ENCODE results near the gene NBEA. TPM values are rescaled to one million over a fixed set of nuclear protein-coding genes. Genes with fewer than 3 reads are reported as not detected.

Gene NBEA
- total RNA-seq, 4 donors from 2014 or later, result 21.5 to 60.4 (median 27.9) TPM

DNA sequence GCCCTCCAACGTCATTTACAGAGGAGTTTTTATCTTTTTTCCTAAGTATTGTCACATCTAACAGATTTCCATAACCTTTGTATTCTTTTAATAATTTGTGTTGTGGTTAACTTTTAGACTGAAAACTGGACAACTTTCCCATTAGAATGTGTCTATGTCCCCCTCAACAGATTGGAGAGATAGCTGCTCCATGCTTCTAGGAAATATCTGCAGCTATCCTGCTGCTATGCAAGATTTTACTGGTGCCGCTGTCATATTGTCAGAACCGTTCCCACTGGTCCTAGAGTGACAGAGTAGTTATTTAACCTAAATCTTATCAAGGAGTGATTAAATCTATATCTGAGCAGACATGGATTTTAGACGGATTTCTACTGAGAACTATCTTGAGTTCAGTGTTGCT lies 404.4 kb downstream of the NBEA start:
- 90 to 95% methylated on average over 4 of the region's 4 CpGs for WGBS, 2 donors
- TF ChIP-seq CTCF (IDR thresholded peaks at IDR 0.05) (no peak), POLR2A (IDR thresholded peaks at IDR 0.05) (no peak)
- H3K9me3 ChIP-seq, result no peaks in the 10 kb centered on the region
- H3K36me3 ChIP-seq, result no peaks in the 10 kb centered on the region
- intact Hi-C loops (cut with DNase I), result no loop called here
- no peak overlapping the region for H3K27ac ChIP-seq
- no peak overlapping the region for H3K4me3 ChIP-seq (replicated peaks in 1 of 3)
- H3K27me3 ChIP-seq, result no peaks in the 10 kb centered on the region
- H3K4me1 ChIP-seq, result no peaks in the 10 kb centered on the region
- DNase-seq, result no peak

GRCh38 chr13:35347679-35348205 lies 405.7 kb downstream of the NBEA start:
- Histone ChIP-seq H3K4me1 (no peaks in the 10 kb centered on the region), H3K27ac (no peak overlapping the region), H3K36me3 (no peaks in the 10 kb centered on the region), H3K27me3 (no peaks in the 10 kb centered on the region), H3K9me3 (no peaks in the 10 kb centered on the region), H3K4me3 (replicated peaks in 1 of 3) (no peak overlapping the region)
- DNase-seq, result no peak
- 87 to 91% methylated on average over 1 of the region's 1 CpG for WGBS, 2 donors
- intact Hi-C loops (cut with DNase I), result no loop called here
- no peak for TF ChIP-seq POLR2A (IDR thresholded peaks at IDR 0.05)
- TF ChIP-seq CTCF (IDR thresholded peaks at IDR 0.05), result no peak

DNA sequence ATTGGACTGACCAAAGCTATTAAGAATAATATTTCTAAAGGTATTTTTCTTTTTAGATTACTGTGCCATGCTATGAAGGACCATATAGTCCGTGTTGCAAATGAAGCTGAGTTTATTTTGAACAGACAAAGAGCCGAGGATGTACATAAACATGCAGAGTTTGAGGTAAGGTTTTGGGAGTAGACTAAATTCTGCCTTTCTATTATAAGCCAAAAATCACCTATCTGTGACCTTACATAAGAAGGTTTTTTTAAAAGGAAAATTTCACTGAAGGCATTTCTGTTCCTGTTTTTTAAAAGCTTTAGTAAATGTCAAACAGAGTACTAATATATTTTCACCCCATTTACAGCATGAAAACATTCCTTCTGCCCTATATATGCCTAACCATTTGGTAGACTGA lies 407.0 kb downstream of the NBEA start:
- no peak for TF ChIP-seq POLR2A (IDR thresholded peaks at IDR 0.05)
- no peak for TF ChIP-seq CTCF (IDR thresholded peaks at IDR 0.05)
- intact Hi-C loops (cut with DNase I), result no loop called here
- 79 to 95% methylated on average over 2 of the region's 2 CpGs for WGBS, 2 donors
- Histone ChIP-seq H3K27me3 (no peaks in the 10 kb centered on the region), H3K36me3 (no peaks in the 10 kb centered on the region), H3K27ac (no peak overlapping the region), H3K4me1 (no peaks in the 10 kb centered on the region), H3K9me3 (no peaks in the 10 kb centered on the region), H3K4me3 (replicated peaks in 1 of 3) (no peak overlapping the region)
- no peak for DNase-seq

DNA sequence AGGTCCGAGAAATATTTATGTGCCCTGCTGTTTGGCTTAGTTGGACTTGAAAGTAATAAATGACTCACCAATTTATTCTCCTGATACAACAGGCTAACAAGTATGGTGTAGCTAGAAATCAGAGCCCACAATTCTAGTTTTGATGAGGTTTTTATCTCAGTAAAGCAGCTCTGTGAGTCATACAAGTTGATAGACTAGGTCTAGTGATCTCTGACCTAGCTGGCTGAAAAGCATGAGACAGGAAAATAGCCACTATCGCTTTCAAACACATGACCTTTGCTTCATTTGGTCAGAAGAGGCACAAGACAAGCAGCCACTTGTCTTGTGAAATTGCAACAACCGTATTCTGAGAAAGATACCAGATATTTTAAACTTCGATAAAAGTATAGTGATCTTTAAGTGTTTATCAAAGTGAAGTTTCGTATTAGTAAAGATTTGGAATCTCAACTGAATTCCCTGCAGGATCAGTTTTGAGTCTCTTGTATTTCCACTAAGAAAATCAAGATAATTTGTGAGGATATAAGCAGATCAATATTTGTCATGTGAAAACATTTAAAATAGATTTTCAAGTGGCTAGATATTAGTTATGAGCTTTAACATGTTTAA lies 407.7 kb downstream of the NBEA start:
- Histone ChIP-seq H3K27me3 (no peaks in the 10 kb centered on the region), H3K4me3 (replicated peaks in 1 of 3) (no peak overlapping the region), H3K36me3 (no peaks in the 10 kb centered on the region), H3K9me3 (no peaks in the 10 kb centered on the region), H3K27ac (no peak overlapping the region), H3K4me1 (no peaks in the 10 kb centered on the region)
- 75 to 87% methylated on average over 5 of the region's 5 CpGs for WGBS, 2 donors
- intact Hi-C loops (cut with DNase I), result no loop called here
- TF ChIP-seq CTCF (IDR thresholded peaks at IDR 0.05) (no peak), POLR2A (IDR thresholded peaks at IDR 0.05) (no peak)
- DNase-seq, result no peak

GRCh38 chr13:35354285-35354684 lies 412.2 kb downstream of the NBEA start:
- Histone ChIP-seq H3K9me3 (no peaks in the 10 kb centered on the region), H3K36me3 (no peaks in the 10 kb centered on the region), H3K27ac (no peak overlapping the region), H3K4me3 (replicated peaks in 1 of 3) (no peak overlapping the region), H3K27me3 (no peaks in the 10 kb centered on the region), H3K4me1 (no peaks in the 10 kb centered on the region)
- no peak for TF ChIP-seq CTCF (IDR thresholded peaks at IDR 0.05)
- no peak for TF ChIP-seq POLR2A (IDR thresholded peaks at IDR 0.05)
- intact Hi-C loops (cut with DNase I), result no loop called here
- DNase-seq, result no peak
- 96 to 98% methylated on average over 2 of the region's 2 CpGs for WGBS, 2 donors

Data from thyroid gland (tissue), 4 donors.